ENCODE results near the gene RUNX2.

- TF ChIP-seq EZH2 (IDR thresholded peaks at IDR 0.05; ENCODE audit: insufficient read depth, poor library complexity, severe bottlenecking): no peak
- TF ChIP-seq EZH2phosphoT487 (IDR thresholded peaks at IDR 0.05; ENCODE audit: insufficient read depth, low read depth): no peak
Observed at GRCh38 chr6:45502456-45502855, 174.3 kb downstream of the RUNX2 start.
